Hepatocyte (in vitro differentiated cells): ENCODE results near the gene CD69. TPM values are rescaled to one million over a fixed set of nuclear protein-coding genes. Genes with fewer than 3 reads are reported as not detected.

Experiments used
- DNase-seq: peaks from one replicate; pipeline ENCODE4 v3.0.0-alpha.2; 2016; ENCODE audit warnings: low spot score
- H2AFZ ChIP-seq: fragments of 200-600 bp; sonication (generic); 2 replicates; pipeline ENCODE4 v1.6.0; 2016; ENCODE audit warnings: antibody characterized with exemption, mild to moderate bottlenecking
- H3K27ac ChIP-seq: fragments of 200-600 bp; sonication (generic); 2 replicates; pipeline ENCODE4 v1.5.1; 2016; ENCODE audit warnings: mild to moderate bottlenecking
- H3K27me3 ChIP-seq: fragments of 200-600 bp; sonication (generic); 2 replicates; pipeline ENCODE4 v1.6.1; 2016
- H3K36me3 ChIP-seq: fragments of 200-600 bp; sonication (generic); replicated peaks from 2 replicates; pipeline ENCODE4 v1.5.1; 2016; ENCODE audit warnings: low read depth; ENCODE audit not compliant: insufficient read depth
- H3K4me1 ChIP-seq: fragments of 200-600 bp; sonication (generic); 2 replicates; pipeline ENCODE4 v1.5.1; 2016; ENCODE audit warnings: mild to moderate bottlenecking, moderate library complexity; ENCODE audit not compliant: insufficient read depth
- H3K4me2 ChIP-seq: fragments of 200-600 bp; sonication (generic); 2 replicates; pipeline ENCODE4 v1.6.0; 2016
- H3K4me3 ChIP-seq: fragments of 200-600 bp; sonication (generic); 2 replicates; pipeline ENCODE4 v1.5.1; 2016; ENCODE audit warnings: mild to moderate bottlenecking
- H3K79me2 ChIP-seq: fragments of 200-600 bp; sonication (generic); 2 replicates; pipeline ENCODE4 v1.6.0; 2017; ENCODE audit warnings: mild to moderate bottlenecking
- H3K9me2 ChIP-seq: fragments of 200-600 bp; sonication (generic); replicated peaks from 2 replicates; pipeline ENCODE4 v1.6.0; 2017; ENCODE audit warnings: mild to moderate bottlenecking; ENCODE audit not compliant: insufficient read depth
- H3K9me3 ChIP-seq: fragments of 200-600 bp; sonication (generic); 2 replicates; pipeline ENCODE4 v1.5.1; 2016; ENCODE audit warnings: low read depth, mild to moderate bottlenecking
- H4K20me1 ChIP-seq: fragments of 200-600 bp; sonication (generic); 2 replicates; pipeline ENCODE4 v1.6.0; 2016; ENCODE audit warnings: mild to moderate bottlenecking; ENCODE audit not compliant: insufficient read depth, poor library complexity, severe bottlenecking
- EZH2 ChIP-seq: fragments of 200-600 bp; sonication (generic); IDR thresholded peaks from 2 replicates; pipeline ENCODE4 v1.6.1; 2016; ENCODE audit warnings: antibody characterized with exemption, mild to moderate bottlenecking, borderline replicate concordance
- EZH2phosphoT487 ChIP-seq: fragments of 200-600 bp; sonication (generic); IDR thresholded peaks from one replicate; pipeline ENCODE4 v1.6.1; 2018; ENCODE audit warnings: antibody characterized with exemption, mild to moderate bottlenecking, low read depth, moderate library complexity; ENCODE audit not compliant: unreplicated experiment, severe bottlenecking
- WGBS: methylation state at CpG from one replicate; pipeline ENCODE4 v1.1.6; 2016; ENCODE audit warnings: low lambda C conversion rate; ENCODE audit errors: missing lambda C conversion rate; 5-methylcytosine and 5-hydroxymethylcytosine counted together
- polyA plus RNA-seq: library from polyadenylated mRNA; unstranded; fragments of >200 nt; fragmentation: Nextera tagmentation; extraction: Ambion mirVana; gene quantifications from 2 replicates; pipeline ENCODE4 v1.2.1, GENCODE V29; 2016
- total RNA-seq: library from RNA; depleted of rRNA; stranded (reverse); fragments of >200 nt; gene quantifications from 2 replicates; pipeline ENCODE4 v1.2.3, GENCODE V29; 2014
- TF ChIP-seq, protein P1 (sequence below): fragments of 200-600 bp; sonication (generic); IDR thresholded peaks from 2 replicates; pipeline ENCODE4 v1.5.1; 2016; ENCODE audit warnings: antibody characterized with exemption, mild to moderate bottlenecking; ENCODE audit not compliant: poor library complexity

CD69 gene
- total and polyA plus RNA-seq, 2 experiments from 2014 or later = 0.07 to 0.57 TPM

DNA sequence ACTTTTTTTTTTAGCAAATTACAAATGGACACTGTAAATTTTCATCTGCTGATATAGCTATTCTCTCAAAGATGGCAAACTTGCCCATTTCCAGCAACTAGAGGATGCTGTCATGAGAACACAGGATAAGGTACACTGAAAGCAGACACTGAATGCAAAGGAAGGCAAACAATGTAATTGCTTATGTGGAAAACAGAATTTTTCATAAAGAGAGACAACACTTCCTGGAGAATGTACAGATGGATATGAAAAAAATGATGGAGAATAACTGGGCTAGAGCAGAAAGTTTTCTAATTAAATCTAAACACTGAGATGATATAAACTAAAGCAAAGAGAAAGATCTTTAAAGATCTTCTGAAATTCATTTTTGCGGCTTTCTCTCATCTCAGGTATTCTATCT lies 581 bp downstream of the CD69 start:
- no peaks in the 10 kb centered on the region for H3K4me1 ChIP-seq
- H3K36me3 ChIP-seq = no peaks in the 10 kb centered on the region
- no peak overlapping the region for H2AFZ ChIP-seq
- 97% methylated on average over 1 of the region's 1 CpG for WGBS
- no peaks in the 10 kb centered on the region for H4K20me1 ChIP-seq
- no peaks in the 10 kb centered on the region for H3K9me2 ChIP-seq
- no peaks in the 10 kb centered on the region for H3K9me3 ChIP-seq
- TF ChIP-seq EZH2phosphoT487 (no peak), EZH2 (no peak)
- TF ChIP-seq, protein P1, sequence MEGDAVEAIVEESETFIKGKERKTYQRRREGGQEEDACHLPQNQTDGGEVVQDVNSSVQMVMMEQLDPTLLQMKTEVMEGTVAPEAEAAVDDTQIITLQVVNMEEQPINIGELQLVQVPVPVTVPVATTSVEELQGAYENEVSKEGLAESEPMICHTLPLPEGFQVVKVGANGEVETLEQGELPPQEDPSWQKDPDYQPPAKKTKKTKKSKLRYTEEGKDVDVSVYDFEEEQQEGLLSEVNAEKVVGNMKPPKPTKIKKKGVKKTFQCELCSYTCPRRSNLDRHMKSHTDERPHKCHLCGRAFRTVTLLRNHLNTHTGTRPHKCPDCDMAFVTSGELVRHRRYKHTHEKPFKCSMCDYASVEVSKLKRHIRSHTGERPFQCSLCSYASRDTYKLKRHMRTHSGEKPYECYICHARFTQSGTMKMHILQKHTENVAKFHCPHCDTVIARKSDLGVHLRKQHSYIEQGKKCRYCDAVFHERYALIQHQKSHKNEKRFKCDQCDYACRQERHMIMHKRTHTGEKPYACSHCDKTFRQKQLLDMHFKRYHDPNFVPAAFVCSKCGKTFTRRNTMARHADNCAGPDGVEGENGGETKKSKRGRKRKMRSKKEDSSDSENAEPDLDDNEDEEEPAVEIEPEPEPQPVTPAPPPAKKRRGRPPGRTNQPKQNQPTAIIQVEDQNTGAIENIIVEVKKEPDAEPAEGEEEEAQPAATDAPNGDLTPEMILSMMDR = no peak
- no peak overlapping the region for H3K4me2 ChIP-seq
- no peaks in the 10 kb centered on the region for H3K27me3 ChIP-seq
- H3K79me2 ChIP-seq = no peaks in the 10 kb centered on the region
- no peak overlapping the region for H3K4me3 ChIP-seq
- H3K27ac ChIP-seq = no peak overlapping the region
- DNase-seq = no peak

DNA sequence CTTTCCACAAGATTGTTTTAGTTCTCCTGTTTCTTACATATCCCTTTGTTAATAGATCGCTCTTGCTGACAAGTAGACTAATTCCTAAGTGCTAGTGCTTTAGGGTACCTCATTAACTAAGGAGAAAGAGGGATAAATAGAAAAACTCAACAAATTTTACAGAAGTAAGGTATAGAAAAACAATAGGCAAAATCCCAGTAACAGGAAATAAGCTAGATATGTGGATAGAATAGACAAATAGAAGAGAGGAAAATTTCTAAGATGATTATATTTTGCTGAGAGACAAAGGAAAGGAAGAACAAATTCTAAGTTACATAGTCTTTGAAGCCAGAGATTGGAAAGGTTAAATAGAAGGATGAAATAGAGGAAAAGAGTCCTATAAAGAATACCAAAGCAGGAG lies 1.0 kb downstream of the CD69 start:
- H3K4me3 ChIP-seq = no peak overlapping the region
- 91% methylated on average over 1 of the region's 1 CpG for WGBS

DNA sequence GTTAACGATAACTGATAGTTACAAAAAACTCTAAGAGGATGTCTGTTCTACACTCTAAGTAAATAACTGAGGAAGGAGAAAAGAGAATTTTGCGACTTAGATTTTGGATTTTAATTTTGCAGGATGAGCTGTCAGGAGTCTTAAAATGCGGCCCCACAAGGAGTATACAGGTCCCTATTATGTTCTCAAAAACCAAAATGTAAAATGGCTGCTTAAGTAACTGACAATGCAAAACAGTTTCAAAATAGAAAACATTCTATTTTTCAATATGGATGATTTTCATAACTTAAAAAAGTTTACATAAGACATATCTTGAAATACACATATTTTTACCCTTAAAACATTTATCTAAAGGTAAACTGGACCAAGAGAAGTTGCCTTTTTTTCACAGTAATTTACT lies 2.6 kb downstream of the CD69 start:
- TF ChIP-seq EZH2 (no peak), EZH2phosphoT487 (no peak)
- TF ChIP-seq, protein P1 = no peak
- H3K9me2 ChIP-seq = no peaks in the 10 kb centered on the region
- H3K27ac ChIP-seq = no peak overlapping the region
- H3K27me3 ChIP-seq = no peaks in the 10 kb centered on the region
- no peaks in the 10 kb centered on the region for H3K4me1 ChIP-seq
- DNase-seq = no peak
- no peaks in the 10 kb centered on the region for H3K36me3 ChIP-seq
- no peaks in the 10 kb centered on the region for H4K20me1 ChIP-seq
- no peak overlapping the region for H3K4me2 ChIP-seq
- H2AFZ ChIP-seq = no peak overlapping the region
- H3K9me3 ChIP-seq = no peaks in the 10 kb centered on the region
- no peaks in the 10 kb centered on the region for H3K79me2 ChIP-seq
- no peak overlapping the region for H3K4me3 ChIP-seq
- 84% methylated on average over 3 of the region's 3 CpGs for WGBS

More for the DNA sequence above, 1.0 kb downstream of the CD69 start:
- Histone ChIP-seq H3K27me3 (no peaks in the 10 kb centered on the region), H3K4me2 (no peak overlapping the region), H3K4me1 (no peaks in the 10 kb centered on the region), H3K79me2 (no peaks in the 10 kb centered on the region), H4K20me1 (no peaks in the 10 kb centered on the region), H3K9me3 (no peaks in the 10 kb centered on the region), H3K27ac (no peak overlapping the region), H2AFZ (no peak overlapping the region), H3K36me3 (no peaks in the 10 kb centered on the region), H3K9me2 (no peaks in the 10 kb centered on the region)
- TF ChIP-seq EZH2phosphoT487 (no peak), EZH2 (no peak)
- TF ChIP-seq, protein P1 = no peak
- no peak for DNase-seq

DNA sequence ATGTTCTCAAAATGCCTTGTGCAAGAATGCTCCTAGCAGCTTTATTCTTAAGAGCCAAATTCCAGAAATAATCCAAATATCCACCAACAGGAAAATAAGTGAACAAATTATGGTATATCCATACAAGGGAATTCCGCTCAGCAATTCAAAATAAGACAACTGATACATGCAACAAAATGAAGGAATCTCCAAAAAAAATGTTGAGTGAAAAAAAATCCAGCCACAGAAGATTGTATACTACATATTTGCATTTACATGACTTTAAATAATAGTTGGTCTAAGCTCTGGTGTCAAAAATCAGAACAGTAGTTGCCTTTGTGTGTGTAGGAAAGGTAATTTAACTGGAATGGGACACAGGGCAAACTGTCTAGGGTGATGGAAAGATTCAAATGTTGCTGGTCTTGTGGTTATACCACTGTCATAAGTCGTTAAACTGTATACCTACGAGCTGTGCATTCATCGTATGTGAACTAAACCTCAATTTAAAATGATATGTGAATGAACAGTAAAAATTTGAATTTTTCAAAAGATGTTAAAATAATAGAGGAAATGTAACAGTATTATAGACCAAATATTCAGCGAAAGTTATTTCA lies 3.2 kb downstream of the CD69 start:
- Histone ChIP-seq H3K79me2 (no peaks in the 10 kb centered on the region), H3K9me3 (no peaks in the 10 kb centered on the region), H3K27ac (no peak overlapping the region), H3K4me2 (no peak overlapping the region), H3K4me3 (no peak overlapping the region), H3K4me1 (no peaks in the 10 kb centered on the region), H3K36me3 (no peaks in the 10 kb centered on the region), H3K9me2 (no peaks in the 10 kb centered on the region), H4K20me1 (no peaks in the 10 kb centered on the region), H3K27me3 (no peaks in the 10 kb centered on the region), H2AFZ (no peak overlapping the region)
- WGBS = 88% methylated on average over 5 of the region's 5 CpGs
- TF ChIP-seq, protein P1 = no peak
- TF ChIP-seq EZH2phosphoT487 = no peak
- TF ChIP-seq EZH2 = no peak
- DNase-seq = no peak
